GM19455 (cell line): ENCODE results near the gene CLEC18A.
"Not testable (repeated sequence)": the region's sequence is repeated elsewhere in the genome, so short reads cannot be mapped to it uniquely, and the experiment has no call there.

Experiments used
- ATAC-seq: cut with Tn5 transposase; IDR thresholded peaks from one replicate; pipeline ENCODE4 v1.9.1; 2021; ENCODE audit not compliant: unreplicated experiment

The CLEC18A gene

DNA sequence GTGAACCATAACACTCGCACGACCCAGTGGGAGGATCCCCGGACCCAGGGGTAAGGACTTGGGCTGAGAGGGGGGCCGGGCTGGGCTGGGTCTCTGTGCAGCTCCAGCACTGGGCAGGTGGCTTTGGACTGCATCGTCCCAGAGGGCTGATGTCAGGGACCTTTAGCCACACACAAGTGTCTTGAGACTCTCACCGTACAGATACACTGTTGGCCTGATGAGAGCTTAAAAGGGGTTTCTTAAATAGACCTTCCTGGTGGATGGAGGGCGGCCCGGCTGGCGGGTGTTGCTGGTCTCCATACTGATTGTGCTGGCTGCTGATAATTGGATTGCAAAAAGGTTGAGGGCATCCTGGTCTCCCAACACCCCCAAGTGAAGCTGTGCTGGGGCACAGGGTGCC lies 21.7 kb upstream of the CLEC18A start:
- ATAC-seq: no peak

DNA sequence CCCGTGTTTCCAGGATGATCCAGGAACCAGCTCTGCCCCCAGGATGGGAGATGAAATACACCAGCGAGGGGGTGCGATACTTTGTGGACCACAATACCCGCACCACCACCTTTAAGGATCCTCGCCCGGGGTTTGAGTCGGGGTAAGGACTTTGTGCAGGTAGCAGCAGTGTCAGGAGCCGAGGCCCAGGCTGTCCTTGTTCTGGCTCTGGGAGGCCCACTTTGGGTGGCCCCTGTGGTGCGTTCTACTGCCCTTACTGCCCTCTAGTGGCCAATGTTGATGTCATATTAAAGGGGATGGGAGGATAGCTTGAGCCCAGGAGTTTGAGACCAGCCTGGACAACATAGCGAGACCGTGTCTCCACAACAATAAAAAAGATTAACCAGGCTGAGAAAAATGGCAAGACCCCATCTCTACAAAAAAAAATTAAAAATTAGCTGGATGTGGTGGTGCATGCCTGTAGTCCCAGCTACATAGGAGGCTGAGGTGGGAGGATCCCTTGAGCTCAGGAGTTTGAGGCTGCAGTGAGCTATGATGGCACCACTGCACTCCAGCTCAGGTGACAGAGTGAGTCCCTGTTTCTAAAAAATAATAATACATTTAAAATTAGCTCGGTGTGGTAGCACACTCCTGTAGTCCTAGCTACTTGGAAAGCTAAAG lies 20.9 kb upstream of the CLEC18A start:
- no peak for ATAC-seq

DNA sequence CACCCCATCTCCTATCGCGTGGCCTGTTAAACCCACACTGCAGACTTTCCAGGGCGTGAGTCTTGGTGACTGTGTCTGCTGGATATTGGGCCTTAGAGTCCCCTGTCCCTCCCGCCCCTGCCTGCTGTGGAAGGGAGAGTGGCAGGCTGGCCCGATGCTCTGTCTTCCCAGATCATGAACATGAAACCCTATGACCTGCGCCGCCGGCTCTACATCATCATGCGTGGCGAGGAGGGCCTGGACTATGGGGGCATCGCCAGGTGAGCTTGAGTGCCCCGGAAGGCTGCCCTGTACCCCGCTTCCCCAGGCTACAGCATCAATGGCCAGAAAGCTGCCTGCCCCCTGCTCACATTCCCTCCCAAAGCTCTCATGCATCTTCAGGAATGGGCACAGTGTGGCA lies 19.5 kb upstream of the CLEC18A start:
- no peak for ATAC-seq

DNA sequence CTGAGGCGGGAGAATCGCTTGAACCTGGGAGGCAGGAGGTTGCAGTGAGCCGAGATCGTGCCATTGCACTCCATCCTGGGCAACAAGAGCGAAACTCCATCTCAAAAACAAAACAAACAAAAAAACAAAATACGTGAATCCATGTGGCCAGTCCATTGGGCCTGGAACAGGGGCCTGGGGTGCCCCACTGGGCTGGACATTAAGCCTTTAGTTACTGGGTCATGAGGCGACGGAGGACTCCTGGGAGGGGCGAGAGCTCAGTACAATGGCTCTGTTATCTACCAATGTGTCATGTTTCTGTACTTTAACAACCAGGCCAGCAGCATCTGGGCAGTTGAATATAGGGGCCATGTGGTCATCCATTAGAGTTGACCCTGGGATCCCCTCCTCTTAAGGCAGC lies 18.9 kb upstream of the CLEC18A start:
- ATAC-seq: no peak

DNA sequence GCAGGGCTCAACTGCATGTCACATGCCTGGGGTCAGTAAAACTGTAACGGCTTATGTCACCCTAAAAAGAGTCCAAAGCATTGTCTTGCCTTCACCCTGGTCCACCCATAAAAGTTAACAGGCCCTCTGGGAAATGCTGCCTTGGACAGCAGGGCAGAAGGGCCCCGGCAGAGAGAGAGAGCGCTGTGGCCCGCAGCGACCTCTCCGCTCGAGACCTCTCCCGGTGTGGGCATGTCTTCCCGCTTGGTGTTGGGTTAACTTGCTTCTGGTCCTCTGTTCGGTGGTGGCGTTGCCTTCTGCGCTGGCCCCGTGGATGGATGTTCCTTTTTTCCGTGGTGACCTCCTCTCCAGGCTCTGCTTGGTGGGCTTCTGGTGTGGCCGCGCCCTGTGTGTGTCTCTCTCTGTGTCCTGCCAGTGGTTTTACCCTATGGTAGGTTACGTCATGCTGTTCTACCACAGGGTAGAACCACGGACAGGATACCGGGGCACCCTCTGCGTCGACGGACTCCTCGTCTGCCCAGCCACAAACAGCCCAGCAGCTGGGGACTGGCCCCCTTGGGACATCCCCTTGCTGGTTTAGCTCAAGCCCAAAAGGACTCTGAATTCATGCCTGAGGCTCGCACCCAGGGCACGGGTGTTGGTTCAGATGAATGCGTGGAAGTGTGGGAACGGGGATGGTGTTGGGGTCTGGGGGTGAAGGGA lies 18.3 kb upstream of the CLEC18A start:
- no peak for ATAC-seq

DNA sequence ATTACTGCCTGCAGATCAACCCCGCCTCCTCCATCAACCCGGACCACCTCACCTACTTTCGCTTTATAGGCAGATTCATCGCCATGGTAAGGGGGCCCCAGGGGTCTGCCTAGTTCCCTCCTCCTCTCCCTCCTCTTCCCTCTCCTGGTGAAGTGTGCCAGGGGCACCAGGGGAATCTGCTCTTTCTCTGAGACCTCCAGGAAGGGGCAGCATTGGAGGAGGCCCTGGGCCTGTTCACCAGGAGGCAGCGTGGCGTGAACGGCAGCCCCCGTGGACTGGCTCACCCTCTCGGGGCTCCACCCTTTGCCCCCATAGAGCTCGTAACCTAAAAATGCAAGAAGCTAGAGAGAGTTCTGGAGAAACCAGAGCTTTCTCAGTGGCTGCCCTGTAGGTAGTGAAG lies 17.1 kb upstream of the CLEC18A start:
- ATAC-seq: no peak

DNA sequence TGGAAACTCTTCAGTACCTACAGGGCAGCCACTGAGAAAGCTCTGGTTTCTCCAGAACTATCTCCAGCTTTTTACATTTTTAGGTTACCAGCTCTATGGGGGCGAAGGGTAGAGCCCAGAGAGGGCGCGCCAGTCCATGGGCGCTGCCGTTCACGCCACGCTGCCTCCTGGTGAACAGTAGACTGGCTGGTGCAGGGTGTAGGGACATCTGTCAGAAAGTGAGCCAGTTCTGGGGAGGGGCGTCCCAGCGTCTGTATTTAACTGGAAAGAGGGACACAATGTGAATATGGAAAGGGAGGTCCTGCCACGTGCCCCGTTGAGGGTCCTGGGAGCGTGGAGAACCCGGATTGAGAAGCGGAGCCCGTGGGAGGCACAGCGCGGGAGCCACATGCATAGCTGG lies 16.4 kb upstream of the CLEC18A start:
- no peak for ATAC-seq

DNA sequence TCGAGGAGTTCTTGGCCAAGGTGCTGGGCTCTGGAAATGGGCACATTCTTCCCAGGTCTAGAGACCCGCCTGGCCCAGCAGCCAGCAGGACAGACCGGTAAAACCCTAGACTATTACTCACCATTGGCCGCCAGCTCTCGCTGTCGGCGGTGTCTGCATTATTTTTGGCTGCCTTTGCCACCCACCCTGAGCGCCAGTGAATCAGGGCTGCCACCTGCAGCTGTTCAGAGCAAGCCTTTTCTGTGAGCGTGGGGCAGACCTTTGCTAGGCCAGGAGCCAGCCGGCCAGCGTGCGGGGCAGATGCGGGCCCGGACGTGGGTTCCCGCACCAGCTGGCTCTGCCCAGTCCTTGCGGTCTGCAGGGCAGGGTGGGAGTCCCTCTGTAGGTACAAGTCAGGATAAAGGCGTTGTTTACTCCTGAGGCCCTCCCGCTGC lies 15.8 kb upstream of the CLEC18A start:
- ATAC-seq: no peak

DNA sequence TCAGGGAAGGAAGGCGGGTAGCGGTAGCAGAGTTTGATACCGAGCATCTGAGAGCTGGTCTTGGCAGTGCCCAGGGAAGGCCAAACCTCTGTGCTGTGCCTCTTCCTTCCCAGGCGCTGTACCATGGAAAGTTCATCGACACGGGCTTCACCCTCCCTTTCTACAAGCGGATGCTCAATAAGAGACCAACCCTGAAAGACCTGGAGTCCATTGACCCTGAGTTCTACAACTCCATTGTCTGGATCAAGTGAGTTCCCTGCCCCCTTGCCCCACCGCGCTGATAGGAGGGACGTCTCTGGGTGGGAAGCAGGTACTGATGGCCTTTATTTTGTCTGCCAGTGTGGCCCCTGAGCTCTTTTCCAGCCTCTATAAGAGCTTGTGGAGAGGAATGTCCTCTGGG lies 15.4 kb upstream of the CLEC18A start:
- ATAC-seq: no peak

DNA sequence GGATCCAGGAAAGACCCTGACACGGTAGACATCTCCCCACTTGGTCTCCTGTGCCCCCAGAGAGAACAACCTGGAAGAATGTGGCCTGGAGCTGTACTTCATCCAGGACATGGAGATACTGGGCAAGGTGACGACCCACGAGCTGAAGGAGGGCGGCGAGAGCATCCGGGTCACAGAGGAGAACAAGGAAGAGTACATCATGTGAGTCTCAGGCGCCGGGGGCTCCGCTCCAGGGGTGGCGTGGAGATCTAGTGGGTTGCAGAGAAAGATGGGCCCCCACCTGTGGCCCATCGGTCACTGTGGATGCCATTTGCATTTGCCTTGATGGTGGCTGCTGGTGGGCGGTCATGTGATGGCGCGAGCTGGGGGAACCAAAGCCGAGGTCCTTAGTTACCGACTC lies 14.9 kb upstream of the CLEC18A start:
- no peak for ATAC-seq

DNA sequence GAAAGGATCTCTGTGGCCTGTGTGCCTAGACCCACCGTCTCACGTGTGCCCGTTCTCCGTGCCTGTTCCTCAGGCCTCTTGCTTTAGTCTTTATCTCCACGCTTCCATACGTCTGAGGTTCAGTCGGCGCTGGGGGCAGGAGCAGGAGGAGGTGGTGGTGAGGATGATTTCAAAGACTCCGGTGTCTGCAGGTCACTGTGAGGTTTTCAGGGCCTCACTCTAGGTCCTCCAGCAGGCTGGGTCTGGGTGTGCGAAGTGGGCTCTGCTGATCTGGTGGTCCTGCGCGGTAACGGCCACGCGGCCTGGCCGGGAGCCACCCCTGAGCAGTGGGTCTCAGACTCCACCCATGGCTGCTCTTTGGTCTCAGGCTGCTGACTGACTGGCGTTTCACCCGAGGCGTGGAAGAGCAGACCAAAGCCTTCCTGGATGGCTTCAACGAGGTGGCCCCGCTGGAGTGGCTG lies 14.4 kb upstream of the CLEC18A start:
- no peak for ATAC-seq

DNA sequence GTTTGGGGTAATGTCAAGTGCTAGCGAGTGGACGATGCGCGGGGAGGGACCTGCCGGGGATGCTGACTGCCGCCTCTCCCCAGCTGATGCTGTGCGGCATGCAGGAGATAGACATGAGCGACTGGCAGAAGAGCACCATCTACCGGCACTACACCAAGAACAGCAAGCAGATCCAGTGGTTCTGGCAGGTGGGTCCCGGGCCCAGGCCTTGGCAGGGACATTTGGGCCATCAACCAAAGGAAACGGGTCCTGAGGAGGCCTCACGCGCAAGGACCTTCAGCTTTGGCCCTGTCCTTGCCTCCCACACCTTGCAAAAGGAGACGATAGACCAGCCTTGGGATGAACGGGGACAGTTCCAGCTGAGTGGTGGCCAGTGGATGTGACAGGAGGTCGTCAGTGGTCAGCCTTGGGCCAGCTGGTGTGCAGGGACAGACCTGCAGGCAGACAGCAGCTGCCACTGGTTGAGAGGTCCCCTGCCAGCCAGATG lies 13.6 kb upstream of the CLEC18A start:
- ATAC-seq: no peak

DNA sequence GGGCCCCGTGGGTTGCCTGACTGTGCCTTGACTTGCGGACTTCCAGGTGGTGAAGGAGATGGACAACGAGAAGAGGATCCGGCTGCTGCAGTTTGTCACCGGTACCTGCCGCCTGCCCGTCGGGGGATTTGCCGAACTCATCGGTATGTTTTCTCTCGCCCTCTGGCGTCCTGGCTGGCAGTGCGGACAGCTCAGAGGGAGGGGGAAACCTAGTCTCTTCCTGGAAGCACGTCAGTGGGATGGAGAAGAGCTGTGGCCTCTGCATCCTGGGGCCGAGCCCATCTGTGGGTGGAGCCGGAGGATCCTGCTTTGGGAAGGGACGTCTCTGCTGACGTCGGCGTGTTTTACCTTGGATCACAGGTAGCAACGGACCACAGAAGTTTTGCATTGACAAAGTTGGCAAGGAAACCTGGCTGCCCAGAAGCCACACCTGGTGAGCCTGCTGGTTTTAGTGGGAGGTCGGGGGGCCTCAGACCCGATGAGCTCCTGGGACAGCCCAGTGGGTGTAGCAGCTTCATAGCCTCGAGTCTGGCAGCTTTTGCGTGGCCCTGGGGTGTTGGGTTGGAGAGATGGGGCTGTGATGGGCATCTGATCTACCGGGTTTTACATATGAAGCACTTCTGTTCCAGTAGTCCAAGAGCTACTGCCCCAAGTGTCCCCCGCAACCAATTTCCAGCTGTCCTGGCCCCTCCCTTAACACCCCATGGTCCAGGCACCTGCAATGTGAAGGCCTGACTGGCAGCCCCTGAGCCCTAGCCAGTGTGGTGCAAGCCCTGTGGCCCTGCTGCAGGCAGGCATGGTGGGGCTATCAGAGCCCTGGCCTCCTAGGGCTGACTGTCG lies 11.9 kb upstream of the CLEC18A start:
- no peak for ATAC-seq

DNA sequence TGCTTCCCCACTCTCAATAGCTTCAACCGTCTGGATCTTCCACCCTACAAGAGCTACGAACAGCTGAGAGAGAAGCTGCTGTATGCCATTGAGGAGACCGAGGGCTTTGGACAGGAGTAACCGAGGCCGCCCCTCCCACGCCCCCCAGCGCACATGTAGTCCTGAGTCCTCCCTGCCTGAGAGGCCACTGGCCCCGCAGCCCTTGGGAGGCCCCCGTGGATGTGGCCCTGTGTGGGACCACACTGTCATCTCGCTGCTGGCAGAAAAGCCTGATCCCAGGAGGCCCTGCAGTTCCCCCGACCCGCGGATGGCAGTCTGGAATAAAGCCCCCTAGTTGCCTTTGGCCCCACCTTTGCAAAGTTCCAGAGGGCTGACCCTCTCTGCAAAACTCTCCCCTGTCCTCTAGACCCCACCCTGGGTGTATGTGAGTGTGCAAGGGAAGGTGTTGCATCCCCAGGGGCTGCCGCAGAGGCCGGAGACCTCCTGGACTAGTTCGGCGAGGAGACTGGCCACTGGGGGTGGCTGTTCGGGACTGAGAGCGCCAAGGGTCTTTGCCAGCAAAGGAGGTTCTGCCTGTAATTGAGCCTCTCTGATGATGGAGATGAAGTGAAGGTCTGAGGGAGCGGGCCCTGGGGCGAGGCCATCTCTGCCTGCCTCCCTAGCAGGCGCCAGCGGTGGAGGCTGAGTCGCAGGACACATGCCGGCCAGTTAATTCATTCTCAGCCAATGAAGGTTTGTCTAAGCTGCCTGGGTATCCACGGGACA lies 11.1 kb upstream of the CLEC18A start:
- ATAC-seq: no peak

DNA sequence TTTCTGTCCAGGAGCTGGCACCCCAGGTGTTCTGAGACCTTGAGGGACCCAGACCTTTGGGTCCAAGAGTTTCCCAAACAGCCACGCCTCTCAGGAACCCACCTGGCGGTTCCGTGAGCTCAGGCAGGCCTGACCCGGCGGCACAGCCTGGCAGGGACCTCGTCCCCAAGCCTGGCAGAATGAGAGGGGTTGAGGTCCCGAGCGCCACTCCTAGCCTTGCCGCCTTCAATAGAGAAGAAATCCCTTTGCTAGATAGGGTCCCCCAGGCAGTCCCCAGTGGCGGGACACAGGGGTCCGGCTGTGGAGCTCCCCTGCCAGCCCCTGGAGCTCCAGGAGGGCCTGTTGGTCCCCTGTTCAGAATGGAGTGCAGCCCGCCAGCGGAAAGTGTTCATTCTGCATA lies 10.5 kb upstream of the CLEC18A start:
- no peak for ATAC-seq

DNA sequence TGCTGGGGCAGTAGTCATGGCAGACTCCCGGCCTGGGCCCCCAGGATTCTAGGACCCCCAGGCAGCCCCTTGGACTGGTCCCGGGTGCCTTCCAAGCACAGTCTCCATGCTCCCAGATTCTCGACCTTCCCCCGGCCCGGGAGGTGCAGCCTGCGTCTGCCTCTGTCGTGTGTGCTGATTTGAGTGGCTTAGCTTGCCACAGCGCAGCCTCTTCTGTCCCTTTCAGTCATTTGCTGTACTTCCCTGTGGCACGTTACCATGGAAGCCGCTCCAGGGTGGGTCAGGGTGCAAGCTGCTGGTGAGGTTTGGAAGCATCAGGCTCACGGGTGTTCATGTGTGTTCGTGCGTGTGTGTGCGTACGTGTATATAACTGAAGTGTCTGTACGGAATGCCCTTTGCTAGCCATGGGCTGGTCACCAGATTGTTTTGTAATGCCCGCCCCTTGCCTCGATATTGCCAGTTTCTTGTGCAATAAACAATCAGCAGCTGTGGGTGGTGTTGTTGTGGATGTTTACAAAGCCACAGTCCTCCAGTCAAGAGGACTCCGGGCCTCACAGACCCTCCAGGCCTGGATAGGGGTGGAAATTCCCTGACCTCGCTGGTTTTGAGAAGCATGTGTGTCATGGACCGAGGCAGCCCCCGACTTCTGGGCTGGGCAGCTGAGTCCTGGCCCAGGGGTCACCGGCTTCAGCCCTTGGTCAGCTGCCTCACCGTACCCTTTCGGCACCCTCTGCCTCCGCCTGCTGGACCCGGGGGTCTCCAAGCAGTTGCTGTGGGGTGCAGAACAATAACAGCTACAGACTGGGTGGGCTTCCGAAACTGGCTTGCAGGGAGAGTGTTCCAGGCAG lies 9.7 kb upstream of the CLEC18A start:
- no peak for ATAC-seq

DNA sequence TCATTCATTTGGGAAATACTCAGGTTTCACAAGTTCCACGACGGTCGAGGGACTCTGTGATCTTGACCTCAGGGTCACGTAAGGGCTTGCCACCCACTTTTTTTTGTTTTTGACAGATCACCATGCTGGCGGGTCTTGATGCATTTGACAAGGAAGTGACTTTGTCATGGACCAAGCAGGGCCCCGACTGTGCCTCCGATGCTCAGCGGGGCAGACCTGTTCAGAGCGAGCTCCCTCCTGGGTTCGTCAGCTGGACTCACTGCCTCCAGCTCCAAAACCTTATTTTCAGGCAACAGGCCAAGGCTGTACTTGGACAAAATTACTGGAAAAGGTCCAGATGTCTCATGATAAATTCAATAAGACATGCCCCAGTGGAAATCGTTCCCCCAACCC lies 9.0 kb upstream of the CLEC18A start:
- no peak for ATAC-seq

DNA sequence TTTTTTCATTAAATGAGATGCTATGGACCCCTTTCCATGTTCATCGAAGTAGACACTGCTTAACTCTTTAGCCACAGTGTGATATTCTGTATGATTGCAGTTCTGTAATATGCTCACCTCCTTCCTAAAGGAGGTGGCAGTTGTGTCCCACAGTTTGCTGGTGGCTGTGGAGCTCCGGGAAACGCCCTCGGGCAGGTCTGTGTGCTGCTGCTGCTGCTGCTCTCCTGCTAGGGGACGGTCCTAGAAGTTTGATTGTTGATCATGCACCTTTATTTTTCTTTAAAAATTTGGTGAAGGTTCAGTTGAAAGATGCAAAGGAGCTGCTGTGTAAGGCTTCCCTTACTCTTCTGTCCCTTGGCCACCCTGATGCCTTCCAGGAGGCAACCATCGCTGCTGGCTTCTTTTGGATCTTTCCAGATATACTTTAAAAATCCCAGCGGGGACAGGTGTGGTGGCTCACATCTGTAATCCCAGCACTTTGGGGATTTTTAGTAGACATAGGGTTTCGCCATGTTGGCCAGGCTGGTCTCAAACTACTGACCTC lies 8.4 kb upstream of the CLEC18A start:
- ATAC-seq: no peak

DNA sequence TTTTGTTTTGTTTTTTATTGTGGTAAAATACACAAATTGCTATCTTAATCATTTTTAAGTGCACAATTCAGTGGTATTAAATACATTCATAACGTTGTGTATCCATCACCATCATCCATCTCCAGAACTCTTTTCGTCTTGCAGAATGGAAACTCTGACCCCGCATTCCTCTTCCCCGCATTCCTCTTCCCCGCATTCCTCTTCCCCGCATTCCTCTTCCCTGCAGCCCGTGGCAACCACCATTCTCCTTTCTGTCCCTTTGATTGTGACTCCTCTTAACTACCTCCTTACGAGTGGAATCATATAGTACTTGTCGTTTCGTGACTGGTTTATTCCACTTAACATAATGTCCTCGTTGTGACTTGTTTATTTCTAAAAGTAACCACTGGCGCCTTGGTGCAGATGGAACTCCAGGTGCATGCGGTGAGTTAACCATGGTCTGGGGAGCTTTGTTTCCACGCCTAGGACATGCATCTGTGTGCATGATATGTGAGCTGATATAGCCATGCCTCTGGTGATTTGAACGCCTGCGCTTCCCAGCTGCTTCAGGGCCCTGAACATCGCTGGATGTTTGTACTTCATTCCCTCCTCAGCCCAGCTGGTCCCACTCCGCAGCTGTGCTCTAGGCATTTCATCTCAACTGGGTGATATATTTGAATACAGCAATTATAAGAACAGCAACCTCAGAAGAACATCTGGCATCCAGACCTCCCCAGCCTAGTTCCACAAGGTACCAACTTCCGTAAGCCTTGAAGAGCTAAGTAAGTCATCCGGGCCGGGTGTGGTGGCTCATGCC lies 7.7 kb upstream of the CLEC18A start:
- not testable (repeated sequence) for ATAC-seq
